ENCODE data around the gene GRID1.

GRCh38 chr10:86025509-86025908 lies 341.1 kb downstream of the GRID1 start:
- no peak for TF ChIP-seq CTCF (IDR thresholded peaks at IDR 0.05)
- no peak for TF ChIP-seq POLR2AphosphoS5 (IDR thresholded peaks at IDR 0.05; ENCODE audit: insufficient read depth in 1 of 2, low read depth in 1 of 2)
- TF ChIP-seq POLR2A (IDR thresholded peaks at IDR 0.05), result no peak
